Panc1 (cell line): Measurements from ENCODE around the gene SURF4. TPM values are rescaled to one million over a fixed set of nuclear protein-coding genes. Genes with fewer than 3 reads are reported as not detected.

Source experiments
- ATAC-seq: fragments of 200-7000 bp; cut with Tn5 transposase; 2 replicates; pipeline ENCODE4 v1.9.1; 2020; ENCODE audit warnings: mild to moderate bottlenecking, moderate library complexity
- BruUV-seq: library from RNA; stranded (reverse); fragments of 400-500 nt; replicated peaks from 2 replicates; lab custom pipeline; 2021; lab: Mats Ljungman, UMichigan
- CTCF ChIA-PET: fragments of 300-600 bp; sonication (Branson Sonifier 250); formaldehyde crosslinking; loops from one replicate; lab custom pipeline; 2022; ENCODE audit warnings: antibody characterized with exemption; lab: Charles Lee
- POLR2A ChIA-PET: fragments of 300-600 bp; sonication (Branson Sonifier 250); formaldehyde crosslinking; loops from one replicate; lab custom pipeline; 2022; ENCODE audit warnings: antibody characterized with exemption; lab: Charles Lee
- DNase-seq: peaks from one replicate; pipeline ENCODE4 v3.0.0-alpha.2; 2010; ENCODE audit warnings: low read depth, low spot score
- H3K27ac ChIP-seq: 2 replicates; pipeline ENCODE4 v1.5.1; 2011; ENCODE audit warnings: mild to moderate bottlenecking, low read length, inconsistent platforms
- H3K27me3 ChIP-seq: fragments of 200-500 bp; sonication (Bioruptor generic); 2 replicates; pipeline ENCODE4 v1.6.0; 2014; ENCODE audit warnings: low read length, inconsistent platforms; ENCODE audit not compliant: control insufficient read depth, insufficient read depth
- H3K36me3 ChIP-seq: fragments of 200-500 bp; sonication (Bioruptor generic); 2 replicates; pipeline ENCODE4 v1.5.1; 2014; ENCODE audit warnings: inconsistent platforms, mild to moderate bottlenecking, low read length, moderate library complexity; ENCODE audit not compliant: control insufficient read depth, insufficient read depth
- H3K4me1 ChIP-seq: 2 replicates; pipeline ENCODE4 v1.5.1; 2011; ENCODE audit warnings: inconsistent platforms, mild to moderate bottlenecking, low read length, moderate library complexity; ENCODE audit not compliant: control insufficient read depth, insufficient read depth
- H3K4me3 ChIP-seq, 2 experiments: 2 replicates each; pipeline ENCODE4 v1.5.1; 2011 to 2012; ENCODE audit warnings: low read depth in 2 of 2, low read length in 2 of 2, mild to moderate bottlenecking in 2 of 2, inconsistent platforms in 1 of 2, moderate library complexity in 1 of 2
- H3K9me3 ChIP-seq: fragments of 200-500 bp; sonication (Bioruptor generic); 2 replicates; pipeline ENCODE4 v1.5.1; 2014; ENCODE audit warnings: low read depth, mild to moderate bottlenecking, inconsistent platforms, low read length, moderate library complexity; ENCODE audit not compliant: control insufficient read depth, insufficient read depth
- POLR2AphosphoS5 ChIP-seq: IDR thresholded peaks from 2 replicates; pipeline ENCODE4 v1.6.1; 2012; ENCODE audit warnings: mild to moderate bottlenecking, low read depth, low read length, moderate library complexity
- SIN3A ChIP-seq: IDR thresholded peaks from 2 replicates; pipeline ENCODE4 v1.6.1; 2012; ENCODE audit warnings: low read depth, mild to moderate bottlenecking, low read length, moderate library complexity, borderline replicate concordance; ENCODE audit not compliant: insufficient read depth
- TCF7L2 ChIP-seq: IDR thresholded peaks from 2 replicates; pipeline ENCODE4 v1.6.1; 2011; ENCODE audit warnings: mild to moderate bottlenecking, low read depth, low read length, inconsistent platforms
- in situ Hi-C: cut with HindIII; loops from 2 replicates; pipeline ENCODE4 v1.10.0; 2016; ENCODE audit warnings: low sequenced_read_pairs, low pct_unique_long_range_greater_than_20kb
- intact Hi-C: fragments of 100-400 bp; cut with micrococcal nuclease; formaldehyde crosslinking; loops from one replicate; pipeline ENCODE4 v1.10.0; 2022; ENCODE audit not compliant: unreplicated experiment
- total RNA-seq: library from RNA; stranded (reverse); gene quantifications from one replicate; pipeline ENCODE4 v1.2.1, GENCODE V29; 2021; ENCODE audit not compliant: unreplicated experiment
- TF ChIP-seq, protein P1 (sequence below), 2 experiments: IDR thresholded peaks; 2 replicates each; pipeline ENCODE4 v1.6.1; 2011 to 2012; ENCODE audit warnings: low read depth in 2 of 2, control low read depth in 1 of 2, low read length in 1 of 2, mild to moderate bottlenecking in 1 of 2, moderate library complexity in 1 of 2; ENCODE audit not compliant: insufficient read depth in 1 of 2
- TF ChIP-seq, protein P2 (sequence below): fragments of 450-650 bp; IDR thresholded peaks from 2 replicates; pipeline ENCODE4 v1.5.1; 2017; ENCODE audit warnings: mild to moderate bottlenecking

SURF4 gene
- total RNA-seq, 1 experiment from 2014 or later = 149 TPM

DNA sequence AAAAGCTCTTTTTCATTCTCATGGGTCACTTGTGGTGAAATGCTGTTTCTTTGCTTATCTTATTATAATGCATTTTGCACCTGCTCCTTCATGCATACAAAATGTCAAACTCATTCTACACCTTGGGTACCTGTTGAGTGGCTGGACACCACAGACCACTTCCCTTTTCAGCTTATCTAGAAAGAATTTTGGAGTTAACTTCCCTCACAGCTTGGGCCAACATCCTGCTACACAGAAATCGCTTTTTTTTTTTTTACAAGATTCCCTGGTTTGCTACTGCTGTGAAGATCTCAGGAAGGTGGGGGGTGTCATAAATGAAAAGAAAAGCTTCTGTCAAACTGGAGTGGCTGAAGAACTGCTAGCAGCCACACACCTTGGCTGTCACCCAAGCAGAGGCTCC, 39.3 kb upstream of the SURF4 start:
- H3K4me1 ChIP-seq = no peaks in the 10 kb centered on the region
- in situ Hi-C loops (no loop called here), intact Hi-C loops (no loop called here)
- no peak overlapping the region for H3K27ac ChIP-seq
- no TSS peak for BruUV-seq
- no peaks in the 10 kb centered on the region for H3K9me3 ChIP-seq
- TF ChIP-seq TCF7L2 = no peak
- TF ChIP-seq, protein P1, sequence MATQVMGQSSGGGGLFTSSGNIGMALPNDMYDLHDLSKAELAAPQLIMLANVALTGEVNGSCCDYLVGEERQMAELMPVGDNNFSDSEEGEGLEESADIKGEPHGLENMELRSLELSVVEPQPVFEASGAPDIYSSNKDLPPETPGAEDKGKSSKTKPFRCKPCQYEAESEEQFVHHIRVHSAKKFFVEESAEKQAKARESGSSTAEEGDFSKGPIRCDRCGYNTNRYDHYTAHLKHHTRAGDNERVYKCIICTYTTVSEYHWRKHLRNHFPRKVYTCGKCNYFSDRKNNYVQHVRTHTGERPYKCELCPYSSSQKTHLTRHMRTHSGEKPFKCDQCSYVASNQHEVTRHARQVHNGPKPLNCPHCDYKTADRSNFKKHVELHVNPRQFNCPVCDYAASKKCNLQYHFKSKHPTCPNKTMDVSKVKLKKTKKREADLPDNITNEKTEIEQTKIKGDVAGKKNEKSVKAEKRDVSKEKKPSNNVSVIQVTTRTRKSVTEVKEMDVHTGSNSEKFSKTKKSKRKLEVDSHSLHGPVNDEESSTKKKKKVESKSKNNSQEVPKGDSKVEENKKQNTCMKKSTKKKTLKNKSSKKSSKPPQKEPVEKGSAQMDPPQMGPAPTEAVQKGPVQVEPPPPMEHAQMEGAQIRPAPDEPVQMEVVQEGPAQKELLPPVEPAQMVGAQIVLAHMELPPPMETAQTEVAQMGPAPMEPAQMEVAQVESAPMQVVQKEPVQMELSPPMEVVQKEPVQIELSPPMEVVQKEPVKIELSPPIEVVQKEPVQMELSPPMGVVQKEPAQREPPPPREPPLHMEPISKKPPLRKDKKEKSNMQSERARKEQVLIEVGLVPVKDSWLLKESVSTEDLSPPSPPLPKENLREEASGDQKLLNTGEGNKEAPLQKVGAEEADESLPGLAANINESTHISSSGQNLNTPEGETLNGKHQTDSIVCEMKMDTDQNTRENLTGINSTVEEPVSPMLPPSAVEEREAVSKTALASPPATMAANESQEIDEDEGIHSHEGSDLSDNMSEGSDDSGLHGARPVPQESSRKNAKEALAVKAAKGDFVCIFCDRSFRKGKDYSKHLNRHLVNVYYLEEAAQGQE (IDR thresholded peaks at IDR 0.05; ENCODE audit: insufficient read depth in 1 of 2, low read depth in 2 of 2, low read length in 1 of 2) = no peak
- no peak for TF ChIP-seq SIN3A
- TF ChIP-seq, protein P2, sequence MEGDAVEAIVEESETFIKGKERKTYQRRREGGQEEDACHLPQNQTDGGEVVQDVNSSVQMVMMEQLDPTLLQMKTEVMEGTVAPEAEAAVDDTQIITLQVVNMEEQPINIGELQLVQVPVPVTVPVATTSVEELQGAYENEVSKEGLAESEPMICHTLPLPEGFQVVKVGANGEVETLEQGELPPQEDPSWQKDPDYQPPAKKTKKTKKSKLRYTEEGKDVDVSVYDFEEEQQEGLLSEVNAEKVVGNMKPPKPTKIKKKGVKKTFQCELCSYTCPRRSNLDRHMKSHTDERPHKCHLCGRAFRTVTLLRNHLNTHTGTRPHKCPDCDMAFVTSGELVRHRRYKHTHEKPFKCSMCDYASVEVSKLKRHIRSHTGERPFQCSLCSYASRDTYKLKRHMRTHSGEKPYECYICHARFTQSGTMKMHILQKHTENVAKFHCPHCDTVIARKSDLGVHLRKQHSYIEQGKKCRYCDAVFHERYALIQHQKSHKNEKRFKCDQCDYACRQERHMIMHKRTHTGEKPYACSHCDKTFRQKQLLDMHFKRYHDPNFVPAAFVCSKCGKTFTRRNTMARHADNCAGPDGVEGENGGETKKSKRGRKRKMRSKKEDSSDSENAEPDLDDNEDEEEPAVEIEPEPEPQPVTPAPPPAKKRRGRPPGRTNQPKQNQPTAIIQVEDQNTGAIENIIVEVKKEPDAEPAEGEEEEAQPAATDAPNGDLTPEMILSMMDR = no peak
- no peak for TF ChIP-seq POLR2AphosphoS5
- ATAC-seq (no peak), DNase-seq (no peak)
- ChIA-PET POLR2A (no interaction called here), CTCF (no interaction called here)
- H3K4me3 ChIP-seq = no peak overlapping the region
- no peaks in the 10 kb centered on the region for H3K27me3 ChIP-seq
- peaks cover 2% of the 10 kb centered on the region for H3K36me3 ChIP-seq

DNA sequence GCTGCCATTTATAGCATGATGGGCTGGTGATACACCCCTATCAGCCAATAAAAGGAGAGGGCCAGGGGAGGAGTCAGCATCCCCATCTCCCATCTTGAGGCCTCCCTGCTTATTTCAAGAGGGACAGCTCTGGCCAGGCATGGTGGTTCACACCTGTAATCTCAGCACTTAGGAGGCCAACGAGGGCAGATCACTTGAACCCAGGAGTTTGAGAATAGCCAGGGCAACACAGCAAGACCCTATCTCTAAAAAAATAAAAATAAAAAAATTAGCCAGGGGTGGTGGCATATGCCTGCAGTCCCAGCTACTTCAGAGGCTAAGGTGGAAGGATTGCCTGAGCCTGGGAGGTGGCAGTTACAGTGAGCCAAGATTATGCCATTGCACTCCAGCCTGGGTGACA, 32.2 kb upstream of the SURF4 start:
- Histone ChIP-seq H3K36me3 (no peaks in the 10 kb centered on the region; the same call in 1 of the 2 replicates), H3K27me3 (no peaks in the 10 kb centered on the region), H3K4me1 (no peaks in the 10 kb centered on the region), H3K9me3 (no peaks in the 10 kb centered on the region), H3K27ac (no peak overlapping the region), H3K4me3 (no peak overlapping the region)
- no TSS peak for BruUV-seq
- TF ChIP-seq, protein P1 (IDR thresholded peaks at IDR 0.05; ENCODE audit: insufficient read depth in 1 of 2, low read depth in 2 of 2, low read length in 1 of 2) = no peak
- no peak for TF ChIP-seq POLR2AphosphoS5
- TF ChIP-seq TCF7L2 = no peak
- TF ChIP-seq SIN3A = no peak
- TF ChIP-seq, protein P2 = no peak
- in situ Hi-C loops (no loop called here), intact Hi-C loops (no loop called here)
- POLR2A ChIA-PET = no interaction called here
- DNase-seq = no peak
- ATAC-seq = no peak
- CTCF ChIA-PET = no interaction called here
